GM21619 (cell line): ENCODE results near the gene MOB2.

Experiments
- ATAC-seq: cut with Tn5 transposase; IDR thresholded peaks from one replicate; pipeline ENCODE4 v1.9.1; 2021; ENCODE audit not compliant: unreplicated experiment

The MOB2 gene

DNA sequence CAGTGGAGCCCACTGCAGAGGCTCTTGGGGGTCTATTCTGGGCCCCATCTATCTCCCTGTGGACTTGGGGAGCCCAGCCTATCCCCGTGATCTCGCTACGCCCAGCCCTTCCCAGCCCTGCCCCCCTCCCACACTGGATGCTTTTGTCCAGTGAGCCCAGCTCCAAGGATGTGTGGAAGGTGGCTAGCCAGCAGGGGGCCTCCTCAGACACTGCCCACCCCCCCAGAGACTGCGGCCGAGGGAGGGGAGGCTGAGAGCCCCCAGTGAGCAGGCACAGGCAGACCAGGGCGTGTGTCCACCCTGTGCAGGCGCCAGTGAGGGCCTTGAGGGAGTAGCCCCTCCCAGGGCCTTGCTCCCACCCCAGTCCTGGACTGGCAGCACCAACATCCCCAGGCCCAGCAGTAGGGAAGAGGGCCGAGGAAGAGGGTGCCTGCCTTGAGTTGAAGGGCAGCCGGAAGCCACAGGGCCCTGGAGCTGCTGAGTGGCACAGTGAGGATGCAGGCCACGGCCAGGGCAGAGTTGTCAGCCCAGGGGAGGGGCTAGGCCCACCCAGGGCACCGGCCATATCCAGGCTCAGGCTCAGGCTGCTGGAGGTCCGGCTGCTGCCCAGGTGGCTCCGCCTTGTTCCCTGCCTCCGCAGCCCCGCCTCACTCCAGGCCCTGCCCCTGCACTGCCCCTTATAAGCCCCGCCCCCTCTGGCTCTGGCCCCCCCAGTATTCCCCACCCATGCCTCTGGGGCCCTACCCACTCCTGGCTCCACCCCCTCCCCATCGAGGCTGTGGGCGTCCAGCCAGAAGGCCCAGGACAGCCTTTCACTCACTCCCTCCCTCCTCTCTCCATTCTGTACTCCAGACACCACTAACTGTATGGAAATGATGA lies 28.0 kb downstream of the MOB2 start:
- ATAC-seq, result no peak

DNA sequence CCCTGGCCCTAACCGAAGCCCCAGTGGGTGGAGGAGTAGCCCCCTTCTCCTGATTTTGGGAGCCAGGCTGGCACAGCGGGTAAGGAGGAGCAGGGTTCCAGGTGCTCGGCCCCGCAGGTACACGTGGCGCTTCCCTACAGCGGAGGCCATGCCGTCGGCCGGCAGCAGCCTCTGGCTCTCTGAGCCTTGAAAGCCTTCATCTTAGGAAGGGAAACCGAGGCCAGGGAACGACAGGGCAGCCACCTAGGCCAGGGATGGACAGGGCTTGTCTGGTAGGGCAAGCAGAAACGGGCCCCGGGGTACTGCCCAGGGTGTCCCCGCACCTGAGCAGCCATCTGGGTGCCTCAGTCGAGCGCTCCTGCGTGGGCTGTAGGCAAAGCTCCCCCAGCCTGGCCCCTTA lies 28.7 kb downstream of the MOB2 start:
- ATAC-seq, result no peak

DNA sequence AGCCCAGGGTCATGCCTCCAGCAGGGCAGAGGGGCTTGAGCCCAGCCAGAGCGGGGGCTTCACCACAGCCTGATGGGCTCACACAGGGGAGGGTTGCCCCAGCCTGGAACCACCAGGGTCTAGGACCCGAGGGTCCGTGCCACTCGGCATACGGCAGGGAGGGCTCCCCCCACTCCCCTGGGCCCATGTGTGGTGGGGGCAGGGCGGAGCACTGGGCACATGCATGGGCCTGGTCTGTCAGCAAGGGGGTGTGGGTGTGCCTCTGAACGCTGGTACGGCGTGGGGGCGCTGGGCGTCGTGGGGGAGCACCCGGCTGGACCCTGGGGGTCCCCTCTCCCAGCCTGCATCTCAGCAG lies 29.3 kb downstream of the MOB2 start:
- ATAC-seq, result no peak

DNA sequence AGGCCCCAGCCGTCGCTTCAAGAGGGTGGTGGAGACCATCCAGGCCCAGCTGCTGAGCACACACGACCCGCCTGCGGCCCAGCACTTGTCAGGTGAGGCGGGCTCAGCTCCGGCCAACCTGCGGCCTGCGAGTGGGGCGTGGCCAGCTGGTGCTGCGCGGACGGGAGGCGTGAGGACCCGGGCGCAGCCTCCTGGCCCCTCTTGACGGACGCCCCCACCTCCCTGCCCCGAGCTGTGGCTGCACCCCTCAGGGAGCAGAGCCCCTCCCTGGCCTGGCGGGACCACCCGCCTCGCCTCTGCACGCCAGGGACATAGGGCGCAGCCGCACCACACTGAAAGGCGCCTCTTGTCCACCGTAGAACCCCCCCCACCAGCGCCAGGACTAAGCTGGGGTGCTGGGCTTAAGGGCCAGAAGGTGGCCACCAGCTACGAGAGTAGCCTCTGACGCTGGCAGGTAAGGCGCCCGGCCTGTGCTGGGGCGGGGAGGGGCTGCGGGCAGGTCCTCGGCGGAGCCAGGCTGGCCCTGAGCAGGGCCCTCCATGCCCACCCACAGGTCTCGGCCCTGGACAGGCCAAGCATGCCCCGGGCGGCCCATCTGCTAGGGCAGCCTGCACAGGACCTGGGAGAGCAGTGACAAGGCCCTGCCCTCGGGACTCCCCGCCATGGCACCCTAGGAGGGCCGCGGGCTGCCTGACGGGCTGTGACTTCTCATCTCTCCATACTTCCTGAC lies 29.8 kb downstream of the MOB2 start:
- ATAC-seq, result no peak

DNA sequence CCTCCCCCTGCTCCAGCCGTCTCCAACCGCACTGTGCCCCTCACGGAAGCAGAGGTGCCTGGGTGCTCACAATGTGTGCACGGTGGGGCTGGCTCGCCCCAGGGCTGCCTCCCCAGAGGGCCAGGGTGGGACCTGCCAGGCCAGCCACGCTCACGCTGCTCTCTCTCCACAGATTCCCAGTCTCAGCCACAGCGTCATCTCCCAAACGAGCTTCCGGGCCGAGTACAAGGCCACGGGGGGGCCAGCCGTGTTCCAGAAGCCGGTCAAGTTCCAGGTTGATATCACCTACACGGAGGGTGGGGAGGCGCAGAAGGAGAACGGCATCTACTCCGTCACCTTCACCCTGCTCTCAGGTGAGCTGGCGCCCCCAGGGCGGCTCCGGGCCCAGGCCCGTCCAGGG lies 30.4 kb downstream of the MOB2 start:
- no peak for ATAC-seq

DNA sequence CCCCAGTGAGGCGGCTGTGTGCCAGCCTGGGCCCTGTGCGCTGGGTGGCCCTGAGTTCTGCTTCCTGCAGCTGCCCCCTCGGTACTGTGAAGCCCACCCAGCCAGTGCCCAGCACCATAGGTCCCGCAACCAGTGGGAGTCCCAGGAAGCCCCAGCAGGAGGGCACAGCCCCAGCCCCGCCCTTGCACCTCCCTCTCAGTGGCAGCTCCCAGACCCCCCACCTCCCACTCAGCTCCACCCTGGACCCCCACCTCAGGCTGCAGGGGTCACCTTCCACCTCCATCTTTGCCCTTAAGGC lies 30.9 kb downstream of the MOB2 start:
- ATAC-seq, result no peak

DNA sequence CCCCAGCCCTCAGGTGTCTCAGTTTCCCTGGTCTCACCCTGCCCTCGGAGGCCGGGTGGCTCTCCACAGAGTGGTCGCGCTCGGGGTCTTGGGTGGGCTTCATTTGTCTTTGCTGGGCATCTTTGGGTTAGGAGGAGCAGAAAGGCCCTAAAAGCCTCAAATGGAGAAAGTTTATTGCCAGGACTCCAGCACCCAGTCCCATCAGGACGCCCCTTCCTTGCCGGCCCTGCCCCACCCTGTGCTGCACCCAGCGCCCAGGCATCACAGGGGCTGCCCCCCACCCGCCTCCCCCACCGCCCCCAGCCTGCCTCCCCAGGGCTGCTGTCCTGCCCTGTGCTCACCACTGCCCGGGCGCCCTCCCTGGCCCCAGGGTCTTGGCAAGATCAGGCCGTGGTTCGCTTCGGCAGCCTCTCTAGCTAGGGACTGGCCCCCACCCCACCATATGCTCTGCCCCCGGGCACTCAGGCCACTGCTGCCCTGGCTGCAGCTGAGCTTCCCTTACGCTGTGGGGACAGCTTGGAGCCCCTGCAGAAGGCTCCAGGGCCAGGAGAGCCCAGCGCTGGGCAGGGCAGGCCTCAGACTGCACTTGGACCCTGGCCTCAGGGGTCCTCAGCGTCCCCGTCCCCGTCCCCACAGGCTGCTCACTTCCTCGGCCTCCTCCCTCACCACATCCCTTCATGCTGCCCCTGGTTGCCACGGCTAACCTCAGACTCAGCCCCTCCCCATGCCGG lies 31.4 kb downstream of the MOB2 start:
- ATAC-seq, result no peak

DNA sequence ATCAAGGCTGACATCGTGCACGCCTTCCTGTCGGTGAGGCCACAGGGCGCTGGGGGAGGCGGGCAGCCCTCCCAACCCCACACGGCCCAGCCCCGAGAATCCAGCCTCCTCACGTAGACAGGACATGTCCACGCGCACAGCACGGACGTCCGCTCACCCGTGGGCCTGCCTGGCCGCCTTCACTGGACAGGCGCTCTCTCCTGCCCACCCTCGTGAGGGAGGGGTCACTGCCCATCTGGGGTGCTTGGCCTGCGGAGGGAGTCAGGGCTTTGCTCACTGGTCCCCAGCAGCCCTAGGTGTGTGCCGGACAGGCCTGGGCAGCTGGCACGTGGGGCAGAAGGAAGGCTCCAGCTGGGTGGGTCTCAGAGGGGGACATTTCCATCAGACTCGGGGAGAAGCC lies 32.0 kb downstream of the MOB2 start:
- ATAC-seq, result no peak

DNA sequence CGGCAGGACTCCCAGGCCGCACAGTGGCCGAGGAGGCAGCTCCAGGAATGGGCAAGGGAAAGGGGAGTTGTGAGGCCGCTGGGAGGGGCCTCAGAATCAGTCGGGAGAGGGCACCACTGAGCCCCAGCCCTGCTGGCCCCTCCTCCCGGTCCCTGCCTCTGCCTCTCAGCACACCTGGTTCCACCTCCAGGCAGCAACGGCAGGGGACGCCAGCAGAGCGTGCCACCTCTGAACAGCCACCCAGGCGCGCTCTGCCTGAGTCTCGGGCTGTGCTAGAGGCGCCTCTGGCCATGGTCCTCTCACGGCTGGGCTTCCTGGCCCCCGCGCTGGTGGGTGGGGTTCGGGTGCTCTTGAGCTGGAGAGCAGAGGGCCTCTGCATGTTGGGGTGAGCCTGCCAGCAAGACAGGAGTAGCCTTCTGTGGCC lies 33.0 kb downstream of the MOB2 start:
- ATAC-seq, result no peak

DNA sequence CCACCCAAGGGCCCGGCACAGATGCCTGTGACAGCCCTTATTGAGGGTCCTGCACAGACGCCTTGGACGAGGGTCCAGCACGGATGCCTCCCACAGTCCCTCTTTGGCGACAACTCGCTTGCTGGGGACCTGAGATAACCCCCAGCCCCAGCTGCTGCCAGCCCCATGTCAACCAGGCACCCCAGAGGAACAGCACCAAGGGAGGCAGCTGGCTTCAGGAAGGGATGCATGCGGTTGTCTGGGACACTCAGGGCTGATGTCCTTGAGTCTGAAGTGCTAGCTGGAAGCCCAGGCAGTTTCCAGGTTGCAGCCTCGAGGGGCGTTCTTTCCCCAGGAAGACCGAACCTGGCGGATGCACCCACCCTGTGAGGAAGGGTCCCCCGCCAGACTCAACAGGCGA lies 33.8 kb downstream of the MOB2 start:
- no peak for ATAC-seq

DNA sequence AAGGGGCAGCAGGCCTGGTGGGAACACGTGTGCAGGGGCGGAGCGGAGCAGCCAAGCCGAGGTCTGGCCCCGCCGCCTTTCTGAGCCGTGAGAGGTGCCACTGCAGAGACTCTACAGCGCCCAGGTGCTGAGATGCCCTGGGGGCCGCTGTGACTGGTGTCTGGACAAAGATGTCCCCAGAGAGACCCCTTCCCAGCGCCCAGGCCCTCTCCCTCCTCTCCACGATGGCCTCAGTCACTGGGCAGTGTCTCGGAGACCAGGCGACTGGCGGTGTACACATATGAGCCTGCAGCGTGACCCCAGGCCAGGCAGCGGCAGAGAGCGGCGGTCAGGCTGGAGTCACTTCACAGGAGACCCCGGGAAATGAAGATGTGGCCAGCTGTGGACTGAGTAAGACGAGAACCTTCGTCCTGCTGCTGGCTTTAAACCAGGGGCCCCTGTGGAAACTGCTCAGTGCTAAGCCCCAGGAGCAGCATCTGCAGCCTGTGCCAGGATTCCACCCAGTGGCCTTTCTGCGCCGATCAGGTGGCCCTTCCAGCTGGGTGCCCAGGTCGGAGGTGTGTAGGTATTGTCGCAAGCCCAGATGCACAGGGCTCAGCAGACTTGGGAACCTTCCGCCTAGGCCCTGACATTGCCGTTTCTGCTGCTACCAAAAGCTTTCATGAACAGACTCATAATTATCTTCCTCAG lies 34.7 kb downstream of the MOB2 start:
- no peak for ATAC-seq

DNA sequence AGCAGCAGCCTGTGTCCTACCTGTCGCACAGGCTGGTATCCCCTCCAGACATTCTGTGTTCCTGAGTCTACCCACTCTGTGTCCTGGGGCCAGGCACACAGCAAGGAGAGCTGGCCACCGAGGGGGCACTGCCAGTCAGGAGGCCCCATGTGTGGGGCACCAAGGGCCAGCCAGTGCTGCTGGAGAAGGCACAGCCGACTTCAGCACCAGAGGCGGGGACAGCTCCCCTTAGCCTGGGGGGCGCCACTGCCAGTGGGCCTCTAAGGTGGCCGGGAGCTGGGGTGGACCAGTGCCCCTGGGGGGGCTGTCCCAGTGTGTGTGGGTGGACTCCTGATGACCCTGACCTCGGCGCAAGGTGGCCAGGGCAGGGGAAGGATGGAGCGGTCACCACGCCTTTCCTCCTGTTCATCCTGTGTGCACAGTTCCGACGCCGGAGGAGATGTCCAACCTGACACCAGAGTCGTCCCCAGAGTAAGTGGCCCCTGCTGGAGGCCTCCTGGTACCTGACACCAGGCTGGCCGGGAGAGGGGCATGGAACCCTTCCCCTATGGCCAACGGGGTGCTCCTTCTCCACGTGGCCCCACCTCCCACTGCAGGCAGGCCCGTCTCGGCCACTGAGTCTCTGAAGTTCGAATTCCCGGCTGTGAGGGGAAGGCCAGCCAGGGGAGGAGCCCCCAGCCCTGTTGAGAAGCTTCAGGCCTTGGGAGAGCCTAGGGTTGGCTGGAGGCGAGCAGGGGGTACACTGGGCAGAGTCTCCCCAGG lies 35.4 kb downstream of the MOB2 start:
- no peak for ATAC-seq

DNA sequence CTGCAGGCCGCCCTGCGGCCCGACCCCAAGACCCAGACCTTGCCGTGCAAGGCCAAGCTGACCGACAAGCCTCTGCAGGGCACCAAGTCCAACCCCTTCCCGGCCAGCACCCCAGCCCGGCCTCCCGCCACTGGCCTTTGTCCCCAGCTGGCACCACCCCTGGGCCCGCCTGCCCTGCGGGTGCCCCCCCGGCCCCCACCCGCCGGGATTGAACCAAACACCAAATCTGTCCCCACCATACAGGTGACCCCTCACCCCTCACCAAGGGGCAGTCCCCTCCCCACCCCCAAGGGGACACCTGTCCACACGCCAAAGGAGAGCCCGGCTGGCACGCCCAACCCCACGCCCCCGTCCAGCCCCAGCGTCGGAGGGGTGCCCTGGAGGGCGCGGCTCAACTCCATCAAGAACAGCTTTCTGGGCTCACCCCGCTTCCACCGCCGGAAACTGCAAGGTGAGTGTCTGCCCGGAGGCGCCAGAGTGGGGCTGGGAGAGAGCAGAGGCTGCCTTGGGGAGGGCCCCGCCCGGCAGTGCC lies 36.2 kb downstream of the MOB2 start:
- ATAC-seq, result no peak

DNA sequence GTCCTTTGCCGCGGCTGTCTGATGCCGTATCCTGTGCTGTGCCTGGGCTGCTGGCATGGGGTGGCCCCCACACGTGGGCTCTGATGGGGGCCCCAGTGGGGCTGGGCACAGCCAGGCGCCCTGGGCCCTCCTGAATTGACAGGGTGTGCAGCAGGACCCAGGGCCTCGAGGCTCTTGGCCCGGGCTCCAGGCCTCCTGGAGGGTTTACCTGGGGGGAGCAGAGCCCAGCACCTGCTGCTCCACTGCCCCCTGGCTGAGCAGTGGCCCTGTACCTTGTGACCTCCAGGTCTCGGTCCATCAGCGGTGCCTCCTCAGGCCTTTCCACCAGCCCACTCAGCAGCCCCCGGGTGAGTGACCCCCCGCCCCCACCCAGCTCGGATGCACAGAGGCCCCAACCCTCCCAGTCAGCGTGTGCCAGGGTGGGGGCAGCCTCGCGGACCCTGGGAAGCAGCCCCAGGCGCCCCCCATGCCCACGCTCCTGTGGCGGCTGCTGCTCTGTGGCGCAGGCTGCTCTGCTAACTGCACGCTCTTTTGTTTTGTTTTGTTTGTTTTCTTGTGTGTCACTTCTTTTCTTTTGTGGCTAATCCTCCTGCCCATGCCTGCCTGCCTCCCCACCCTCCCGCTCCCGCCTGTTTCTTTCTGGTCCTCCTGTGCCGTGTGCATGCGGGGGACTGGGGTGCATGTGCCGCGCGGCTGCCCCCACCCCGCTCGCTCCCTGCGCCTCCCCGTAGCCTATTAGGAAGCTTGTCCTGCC lies 36.9 kb downstream of the MOB2 start:
- ATAC-seq, result no peak

DNA sequence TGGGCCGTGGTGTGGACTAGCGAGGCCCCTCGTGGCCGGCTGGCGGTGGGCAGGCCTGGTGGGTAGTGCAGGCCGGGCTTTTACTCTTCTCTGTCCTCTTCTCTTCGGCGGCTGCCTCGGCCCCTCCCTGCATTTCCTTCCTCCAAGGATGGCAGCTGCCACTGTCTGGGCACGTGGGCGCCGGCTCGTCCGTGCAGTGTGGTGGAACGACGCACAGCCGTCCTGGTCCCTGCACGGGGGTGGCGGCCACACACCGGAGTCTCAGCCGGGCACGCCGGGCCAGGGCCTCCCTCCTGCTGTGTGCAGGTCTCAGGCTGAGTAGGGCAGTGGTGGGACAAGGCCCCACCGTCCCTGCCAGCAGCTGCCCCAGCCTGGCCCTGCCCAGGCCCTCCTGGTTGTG lies 37.7 kb downstream of the MOB2 start:
- no peak for ATAC-seq

DNA sequence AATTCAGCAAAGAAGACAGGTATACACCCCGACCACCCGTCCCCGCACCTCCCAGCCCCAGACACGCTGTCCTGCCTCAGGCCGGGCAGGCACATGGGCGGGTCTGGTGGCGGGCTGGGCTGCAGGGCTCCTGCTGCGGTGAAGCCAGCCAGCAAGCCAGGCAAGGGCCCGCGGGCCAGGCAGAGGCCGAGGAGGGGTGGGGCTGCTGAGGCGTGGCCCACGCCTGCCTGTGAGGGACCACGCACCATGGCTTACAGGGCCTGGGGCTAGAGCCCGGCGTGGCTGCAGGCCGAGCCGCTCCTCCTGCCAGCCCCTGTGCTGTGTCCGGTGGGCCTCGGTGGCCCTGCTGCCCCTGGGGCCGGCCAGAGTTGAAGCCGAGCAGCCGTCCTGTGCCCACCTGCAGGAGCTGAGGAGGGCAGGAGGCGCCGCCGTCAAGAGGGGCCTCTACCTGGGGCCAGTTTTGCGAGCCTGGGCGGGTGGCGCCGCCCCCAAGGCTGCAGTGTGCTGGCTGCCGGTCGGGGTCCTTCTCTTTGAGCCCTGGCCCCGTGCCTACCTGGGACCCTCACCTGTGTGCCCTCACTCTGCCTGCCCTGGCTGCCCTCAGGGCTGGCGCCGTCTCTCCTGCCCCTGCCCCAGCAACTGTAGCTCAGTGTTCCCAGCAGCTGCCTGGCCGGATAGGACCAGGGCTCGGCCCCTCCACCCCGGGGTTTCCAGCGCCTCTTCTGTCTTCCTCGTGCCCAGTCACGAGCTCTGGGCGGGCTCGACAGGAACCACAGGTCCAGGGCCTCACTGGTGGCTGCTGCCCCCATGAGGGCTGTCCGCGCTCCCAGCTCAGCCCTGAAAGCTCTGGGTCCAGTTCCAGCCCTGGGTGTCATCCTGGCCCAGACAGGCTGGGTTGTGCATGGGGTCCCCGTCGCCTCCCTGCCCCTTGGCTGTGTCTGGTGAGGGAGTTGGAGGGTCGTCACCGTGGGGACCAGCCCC lies 38.4 kb downstream of the MOB2 start:
- no peak for ATAC-seq

DNA sequence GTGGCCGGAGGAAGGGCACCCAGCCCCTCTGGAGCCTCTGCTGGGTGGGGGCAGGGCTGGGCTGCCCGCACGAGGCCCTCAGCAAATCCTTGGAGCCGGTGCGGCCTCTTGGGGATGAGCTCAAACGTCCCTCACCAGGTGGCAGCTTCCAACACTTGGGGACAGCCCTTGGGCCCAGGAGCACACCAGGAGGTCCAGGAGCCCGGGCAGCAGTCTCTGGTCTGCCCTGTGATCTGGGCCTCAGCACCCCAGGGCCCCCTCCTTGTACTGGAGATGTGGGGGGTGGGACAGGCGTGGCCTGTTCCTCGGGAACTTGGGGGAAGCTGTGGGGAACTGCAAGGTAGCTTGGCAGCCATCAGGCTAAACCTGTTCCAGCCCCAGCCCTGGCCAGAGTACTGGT lies 40.0 kb downstream of the MOB2 start:
- no peak for ATAC-seq

DNA sequence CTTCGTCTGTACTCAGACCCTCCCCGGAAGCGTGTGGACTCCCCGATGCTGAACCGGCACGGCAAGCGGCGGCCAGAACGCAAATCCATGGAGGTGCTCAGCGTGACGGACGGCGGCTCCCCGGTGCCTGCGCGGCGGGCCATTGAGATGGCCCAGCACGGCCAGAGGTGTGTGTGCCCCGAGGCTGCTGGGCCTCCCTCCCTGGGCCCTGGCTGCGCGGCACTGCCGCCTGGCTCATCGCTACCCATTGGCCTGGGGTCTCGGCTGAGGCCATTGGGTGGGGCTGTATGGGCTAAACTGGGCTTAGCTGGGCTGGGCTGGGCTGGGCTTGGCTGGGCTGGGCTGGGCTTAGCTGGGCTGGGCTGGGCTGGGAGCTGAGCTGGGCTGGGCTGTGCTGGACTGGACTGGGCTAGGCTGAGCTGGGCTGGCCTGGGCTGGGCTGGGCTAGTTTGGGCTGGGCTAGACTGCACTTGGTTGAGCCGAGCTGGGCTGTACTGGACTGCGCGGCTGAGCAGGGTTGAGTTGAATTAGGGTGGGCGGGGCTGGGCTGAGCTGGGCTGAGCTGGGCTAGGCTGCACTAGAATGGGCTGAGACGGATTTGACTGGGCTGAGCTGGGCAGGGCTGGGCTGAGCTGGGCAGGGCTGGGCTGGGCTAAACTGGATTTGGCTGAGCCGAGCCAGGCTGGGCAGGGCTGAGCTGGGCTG lies 40.7 kb downstream of the MOB2 start:
- ATAC-seq, result no peak
